RWPE2 (cell line): ENCODE results near the gene ZNF521.

Experiments
- ATAC-seq: fragments of 200-7000 bp; cut with Tn5 transposase; 3 replicates; pipeline ENCODE4 v1.9.1; 2021; ENCODE audit warnings: low read depth
- DNase-seq: peaks from one replicate; pipeline ENCODE4 v3.0.0-alpha.2; 2020; ENCODE audit warnings: low spot score
- H3K27ac ChIP-seq: fragments of 450-650 bp; 2 replicates; pipeline ENCODE4 v1.5.1; 2017; ENCODE audit warnings: mild to moderate bottlenecking; ENCODE audit not compliant: poor library complexity, severe bottlenecking
- H3K27me3 ChIP-seq: fragments of 250-450 bp; sonication (Bioruptor Pico); 2 replicates; pipeline ENCODE4 v1.5.1; 2021; ENCODE audit warnings: mild to moderate bottlenecking, moderate library complexity; ENCODE audit not compliant: insufficient read depth, poor library complexity, severe bottlenecking
- H3K36me3 ChIP-seq: fragments of 250-450 bp; sonication (Bioruptor Pico); 2 replicates; pipeline ENCODE4 v1.5.1; 2020; ENCODE audit warnings: low read depth, mild to moderate bottlenecking, moderate library complexity
- H3K4me1 ChIP-seq: fragments of 250-450 bp; sonication (Bioruptor Pico); 2 replicates; pipeline ENCODE4 v1.5.1; 2021; ENCODE audit warnings: mild to moderate bottlenecking, moderate library complexity; ENCODE audit not compliant: insufficient read depth, poor library complexity, severe bottlenecking
- H3K4me3 ChIP-seq: fragments of 250-450 bp; sonication (Bioruptor Pico); 2 replicates; pipeline ENCODE4 v1.5.1; 2021; ENCODE audit warnings: mild to moderate bottlenecking, moderate library complexity; ENCODE audit not compliant: severe bottlenecking
- H3K9me3 ChIP-seq: fragments of 250-450 bp; sonication (Bioruptor Pico); 2 replicates; pipeline ENCODE4 v1.5.1; 2021; ENCODE audit warnings: mild to moderate bottlenecking, moderate library complexity; ENCODE audit not compliant: severe bottlenecking
- TF ChIP-seq, protein P1 (sequence below): fragments of 450-650 bp; IDR thresholded peaks from one replicate; pipeline ENCODE4 v1.5.1; 2017; ENCODE audit warnings: mild to moderate bottlenecking, moderate library complexity; ENCODE audit not compliant: poor library complexity, severe bottlenecking

The ZNF521 gene

DNA sequence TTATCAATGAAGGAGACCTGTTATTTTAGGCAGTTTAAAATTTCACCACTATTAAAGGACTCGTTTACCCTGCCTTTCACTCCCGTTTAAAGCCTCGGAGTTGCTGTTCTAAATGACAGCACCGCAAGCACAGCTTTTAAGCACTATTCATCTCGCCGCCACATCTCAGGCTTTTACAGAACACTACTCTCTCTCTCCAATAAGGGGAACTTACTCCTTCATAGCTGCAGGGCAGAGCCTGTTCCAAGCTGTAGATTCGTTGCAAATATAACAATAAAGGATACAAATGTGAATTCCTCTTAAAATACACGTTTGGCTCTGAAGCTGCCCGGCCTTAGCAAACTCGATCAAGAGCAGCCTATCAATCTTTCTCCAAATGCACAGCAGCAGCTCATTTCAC lies 271.8 kb downstream of the ZNF521 start:
- H3K27ac ChIP-seq: no peak overlapping the region
- H3K9me3 ChIP-seq: peaks cover 2% of the 10 kb centered on the region
- no peaks in the 10 kb centered on the region for H3K36me3 ChIP-seq
- H3K4me3 ChIP-seq: no peak overlapping the region
- H3K4me1 ChIP-seq: no peaks in the 10 kb centered on the region
- no peak for DNase-seq
- H3K27me3 ChIP-seq: no peaks in the 10 kb centered on the region
- no peak for ATAC-seq
- TF ChIP-seq, protein P1, sequence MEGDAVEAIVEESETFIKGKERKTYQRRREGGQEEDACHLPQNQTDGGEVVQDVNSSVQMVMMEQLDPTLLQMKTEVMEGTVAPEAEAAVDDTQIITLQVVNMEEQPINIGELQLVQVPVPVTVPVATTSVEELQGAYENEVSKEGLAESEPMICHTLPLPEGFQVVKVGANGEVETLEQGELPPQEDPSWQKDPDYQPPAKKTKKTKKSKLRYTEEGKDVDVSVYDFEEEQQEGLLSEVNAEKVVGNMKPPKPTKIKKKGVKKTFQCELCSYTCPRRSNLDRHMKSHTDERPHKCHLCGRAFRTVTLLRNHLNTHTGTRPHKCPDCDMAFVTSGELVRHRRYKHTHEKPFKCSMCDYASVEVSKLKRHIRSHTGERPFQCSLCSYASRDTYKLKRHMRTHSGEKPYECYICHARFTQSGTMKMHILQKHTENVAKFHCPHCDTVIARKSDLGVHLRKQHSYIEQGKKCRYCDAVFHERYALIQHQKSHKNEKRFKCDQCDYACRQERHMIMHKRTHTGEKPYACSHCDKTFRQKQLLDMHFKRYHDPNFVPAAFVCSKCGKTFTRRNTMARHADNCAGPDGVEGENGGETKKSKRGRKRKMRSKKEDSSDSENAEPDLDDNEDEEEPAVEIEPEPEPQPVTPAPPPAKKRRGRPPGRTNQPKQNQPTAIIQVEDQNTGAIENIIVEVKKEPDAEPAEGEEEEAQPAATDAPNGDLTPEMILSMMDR: no peak

DNA sequence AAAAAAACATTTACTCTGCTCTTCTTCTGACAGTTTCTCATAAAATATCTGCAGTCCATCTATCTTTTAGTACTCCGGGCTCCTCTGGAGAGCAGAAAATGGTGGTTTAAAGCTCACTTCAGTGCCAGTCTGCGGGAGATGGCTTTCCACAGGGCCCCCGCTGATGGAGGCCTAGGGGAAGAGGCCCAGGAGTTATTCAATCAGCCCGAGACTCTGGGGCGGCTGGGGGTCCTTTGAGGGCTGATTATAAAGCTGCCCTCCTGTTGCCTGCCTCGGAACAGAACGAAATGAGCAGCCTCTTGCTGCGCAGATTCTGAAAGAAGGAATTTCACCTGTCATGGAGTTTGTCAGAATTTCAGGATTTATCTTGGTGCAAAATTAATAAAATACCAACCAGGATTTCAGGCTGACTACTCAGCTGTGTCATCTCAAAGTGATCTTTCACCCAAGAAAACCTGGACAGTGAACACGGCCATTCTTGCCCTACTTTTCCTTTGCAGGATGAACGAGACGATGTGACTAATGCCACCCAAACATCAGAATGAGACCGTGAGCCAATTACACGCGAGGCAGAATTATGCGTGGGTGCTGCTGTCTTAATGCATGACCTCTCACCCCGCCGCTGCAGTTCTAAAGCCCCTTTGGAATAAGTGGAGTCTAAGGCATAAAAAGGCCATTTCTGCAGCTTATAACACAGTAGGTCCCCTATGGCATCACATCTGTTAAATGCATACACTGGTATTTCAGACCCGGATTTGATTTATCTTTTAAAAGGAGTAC lies 273.8 kb downstream of the ZNF521 start:
- no peaks in the 10 kb centered on the region for H3K36me3 ChIP-seq
- no peaks in the 10 kb centered on the region for H3K27me3 ChIP-seq
- TF ChIP-seq, protein P1: no peak
- H3K4me1 ChIP-seq: no peaks in the 10 kb centered on the region
- no peak overlapping the region for H3K27ac ChIP-seq
- H3K9me3 ChIP-seq: no peaks in the 10 kb centered on the region
- H3K4me3 ChIP-seq: no peak overlapping the region
- ATAC-seq: no peak
- no peak for DNase-seq

DNA sequence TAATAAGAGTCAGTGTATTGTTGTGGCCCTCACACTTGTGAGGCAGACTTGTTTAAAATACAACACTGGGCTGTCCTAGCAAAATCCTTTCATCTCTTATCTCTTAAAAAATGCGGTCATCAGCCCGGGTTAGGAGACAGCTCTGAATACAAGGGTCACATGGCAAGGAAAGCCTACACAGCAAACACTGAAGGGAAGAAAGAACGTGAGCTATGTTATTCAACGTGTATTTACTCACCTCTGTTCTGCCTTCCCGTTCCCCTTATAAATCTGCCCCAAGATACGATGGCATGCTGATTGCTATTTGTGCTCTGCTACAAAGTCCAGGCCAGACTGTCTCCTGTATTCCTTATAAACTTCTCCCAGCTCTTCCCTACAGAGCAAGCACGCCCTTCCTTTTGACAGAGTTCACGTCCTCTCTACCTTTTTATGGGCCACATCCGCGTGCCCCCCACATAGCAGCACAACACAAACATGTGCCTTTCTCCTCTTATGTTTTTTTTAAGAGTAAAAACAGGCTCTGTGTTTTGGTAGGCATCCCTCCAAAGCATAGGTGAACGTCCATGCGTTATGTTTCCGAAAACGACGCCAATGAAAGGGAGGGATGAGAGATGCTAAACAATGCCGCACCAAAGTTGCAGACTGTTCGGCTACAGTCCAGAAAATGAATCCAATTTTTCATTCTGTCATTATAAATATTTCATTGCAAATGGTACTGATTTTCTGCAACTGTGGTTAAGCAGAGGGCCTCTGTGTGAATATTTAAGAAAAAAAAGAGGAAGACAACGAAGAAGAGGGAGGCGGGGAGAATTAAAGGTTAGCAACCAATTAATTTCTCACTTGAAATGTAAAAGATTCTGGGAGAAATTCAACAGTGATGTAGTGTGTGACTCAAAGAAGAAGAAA lies 274.7 kb downstream of the ZNF521 start:
- Histone ChIP-seq H3K27me3 (no peaks in the 10 kb centered on the region), H3K36me3 (no peaks in the 10 kb centered on the region), H3K9me3 (no peaks in the 10 kb centered on the region), H3K4me1 (no peaks in the 10 kb centered on the region), H3K27ac (no peak overlapping the region), H3K4me3 (no peak overlapping the region)
- DNase-seq (no peak), ATAC-seq (no peak)
- TF ChIP-seq, protein P1: no peak

DNA sequence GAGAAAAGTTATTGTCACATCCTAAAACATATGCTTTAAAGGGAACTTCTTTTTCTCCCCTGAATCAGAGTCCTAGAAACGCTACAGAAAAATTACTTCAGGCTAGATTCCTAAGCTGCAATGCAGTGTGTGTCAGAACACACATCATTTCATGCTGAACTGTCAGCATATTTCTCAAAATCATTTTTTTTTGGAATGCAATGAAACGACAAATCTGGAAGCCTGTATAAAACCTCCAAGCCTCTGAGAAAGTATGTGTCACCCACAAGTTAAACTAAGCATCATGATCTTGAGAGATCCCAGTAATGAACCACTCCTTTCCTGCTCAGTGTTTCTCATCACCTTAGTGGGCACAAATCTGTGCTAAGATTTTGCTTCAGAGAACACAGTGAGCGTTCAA lies 276.2 kb downstream of the ZNF521 start:
- Histone ChIP-seq H3K27me3 (no peaks in the 10 kb centered on the region), H3K9me3 (no peaks in the 10 kb centered on the region), H3K4me3 (no peak overlapping the region), H3K4me1 (no peaks in the 10 kb centered on the region), H3K27ac (no peak overlapping the region), H3K36me3 (no peaks in the 10 kb centered on the region)
- DNase-seq (no peak), ATAC-seq (no peak)
- TF ChIP-seq, protein P1: no peak

DNA sequence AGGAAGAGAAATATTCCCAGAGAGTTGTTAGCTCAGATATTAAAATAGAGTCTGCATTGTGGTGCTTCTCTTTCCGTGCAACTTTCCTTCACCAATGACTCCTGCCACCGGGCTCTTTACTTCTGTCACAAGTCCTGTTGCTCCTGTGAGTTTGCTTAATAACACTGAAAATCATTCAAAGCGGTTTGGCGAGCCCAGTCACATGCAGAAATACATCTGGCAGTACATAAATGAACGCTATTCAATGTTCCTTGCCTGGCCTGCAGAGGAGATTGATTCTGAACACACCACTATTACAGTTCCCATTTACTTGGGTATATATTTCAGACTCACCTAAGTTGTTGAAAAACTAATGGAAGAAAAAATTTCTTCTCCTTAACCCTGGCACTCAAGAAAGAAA lies 276.6 kb downstream of the ZNF521 start:
- Histone ChIP-seq H3K4me1 (no peaks in the 10 kb centered on the region), H3K36me3 (no peaks in the 10 kb centered on the region), H3K27me3 (no peaks in the 10 kb centered on the region), H3K27ac (no peak overlapping the region), H3K4me3 (no peak overlapping the region), H3K9me3 (no peaks in the 10 kb centered on the region)
- ATAC-seq: no peak
- TF ChIP-seq, protein P1: no peak
- no peak for DNase-seq
